Peyer's patch (tissue), 4 donors: ENCODE measurements around the gene DACH1.

ENCODE experiments used
- POLR2A ChIP-seq, 2 donors: fragments of 450-650 bp; IDR thresholded peaks; one replicate each; pipeline ENCODE4 v1.5.1; 2017; ENCODE audit warnings: antibody characterized with exemption in 2 of 2, mild to moderate bottlenecking in 2 of 2, moderate library complexity in 2 of 2
- TF ChIP-seq, protein P1 (sequence below), 6 experiments: fragments of 450-650 bp in 4 of 6; fragments of 200-600 bp in 2 of 6; sonication (generic) in 1 of 6; IDR thresholded peaks; one replicate each; pipeline ENCODE4 v1.5.1; 2017 to 2019; ENCODE audit warnings: antibody characterized with exemption in 6 of 6, mild to moderate bottlenecking in 3 of 6, moderate library complexity in 1 of 6

DNA sequence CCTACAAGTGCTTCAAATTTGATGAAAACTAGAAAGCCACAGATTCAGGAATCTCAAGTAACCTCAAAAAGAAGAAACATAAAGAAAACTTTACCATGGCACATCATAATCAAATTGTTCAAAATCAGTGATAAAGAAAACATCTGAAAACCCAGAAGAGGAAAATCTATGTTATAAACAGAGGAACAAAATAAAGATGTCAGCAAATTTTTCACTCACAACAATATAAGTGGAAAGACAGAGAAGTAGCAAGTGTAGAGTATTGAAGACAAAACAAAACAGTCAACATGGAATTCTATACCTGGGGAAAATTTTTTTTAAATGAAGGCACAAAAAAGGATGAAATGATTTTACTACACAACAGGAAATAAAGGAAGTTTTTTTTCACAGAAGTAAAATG is 470.9 kb downstream of the DACH1 start:
- TF ChIP-seq POLR2A (IDR thresholded peaks at IDR 0.05), result no peak
- TF ChIP-seq, protein P1, sequence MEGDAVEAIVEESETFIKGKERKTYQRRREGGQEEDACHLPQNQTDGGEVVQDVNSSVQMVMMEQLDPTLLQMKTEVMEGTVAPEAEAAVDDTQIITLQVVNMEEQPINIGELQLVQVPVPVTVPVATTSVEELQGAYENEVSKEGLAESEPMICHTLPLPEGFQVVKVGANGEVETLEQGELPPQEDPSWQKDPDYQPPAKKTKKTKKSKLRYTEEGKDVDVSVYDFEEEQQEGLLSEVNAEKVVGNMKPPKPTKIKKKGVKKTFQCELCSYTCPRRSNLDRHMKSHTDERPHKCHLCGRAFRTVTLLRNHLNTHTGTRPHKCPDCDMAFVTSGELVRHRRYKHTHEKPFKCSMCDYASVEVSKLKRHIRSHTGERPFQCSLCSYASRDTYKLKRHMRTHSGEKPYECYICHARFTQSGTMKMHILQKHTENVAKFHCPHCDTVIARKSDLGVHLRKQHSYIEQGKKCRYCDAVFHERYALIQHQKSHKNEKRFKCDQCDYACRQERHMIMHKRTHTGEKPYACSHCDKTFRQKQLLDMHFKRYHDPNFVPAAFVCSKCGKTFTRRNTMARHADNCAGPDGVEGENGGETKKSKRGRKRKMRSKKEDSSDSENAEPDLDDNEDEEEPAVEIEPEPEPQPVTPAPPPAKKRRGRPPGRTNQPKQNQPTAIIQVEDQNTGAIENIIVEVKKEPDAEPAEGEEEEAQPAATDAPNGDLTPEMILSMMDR (IDR thresholded peaks at IDR 0.05), result no peak
